ENCODE measurements around the gene WDR83. TPM values are rescaled to one million over a fixed set of nuclear protein-coding genes. Genes with fewer than 3 reads are reported as not detected.
A peak's percentile ranks its signal among the peaks of the same experiment; 100 is the strongest.
"Not testable (repeated sequence)": the region's sequence is repeated elsewhere in the genome, so short reads cannot be mapped to it uniquely, and the experiment has no call there.

WDR83 gene
- polyA plus RNA-seq, 3 donors, result 11.9 to 14.5 (median 13.7) TPM

GRCh38 chr19:12711187-12711586 is 44.6 kb downstream of the WDR83 start:
- DNase-seq (ENCODE audit: low read depth in 3 of 3, low spot score in 2 of 3), result no peak

- not testable (repeated sequence) for DNase-seq (ENCODE audit: low read depth in 3 of 3, low spot score in 2 of 3)
These were observed 45.5 kb downstream of the WDR83 start for GRCh38 chr19:12712077-12712476.

GRCh38 chr19:12713304-12713703 is 46.7 kb downstream of the WDR83 start:
- not testable (repeated sequence) for DNase-seq (ENCODE audit: low read depth in 3 of 3, low spot score in 2 of 3)

- no peak for DNase-seq (ENCODE audit: low read depth in 3 of 3, low spot score in 2 of 3)
These were observed 48.5 kb downstream of the WDR83 start for GRCh38 chr19:12715102-12715501.

GRCh38 chr19:12715929-12716328 is 49.3 kb downstream of the WDR83 start:
- DNase-seq (ENCODE audit: low read depth in 3 of 3, low spot score in 2 of 3), result no peak

GRCh38 chr19:12720296-12720695 is 53.7 kb downstream of the WDR83 start:
- no peak for DNase-seq (ENCODE audit: low read depth in 3 of 3, low spot score in 2 of 3)

GRCh38 chr19:12720851-12721655 is 54.4 kb downstream of the WDR83 start:
- no peak for DNase-seq (ENCODE audit: low read depth in 3 of 3, low spot score in 2 of 3)

- DNase-seq (ENCODE audit: low read depth in 3 of 3, low spot score in 2 of 3), result peak in 2 of 3 donors; percentile 47 to 60
These were observed 55.3 kb downstream of the WDR83 start for GRCh38 chr19:12721656-12722565.

- DNase-seq (ENCODE audit: low read depth in 3 of 3, low spot score in 2 of 3), result peak; percentile 96 to 99 (median 96)
These were observed 56.2 kb downstream of the WDR83 start for GRCh38 chr19:12722566-12723380.

- DNase-seq (ENCODE audit: low read depth in 3 of 3, low spot score in 2 of 3), result no peak
These were observed 56.7 kb downstream of the WDR83 start for GRCh38 chr19:12723381-12723640.

- DNase-seq (ENCODE audit: low read depth in 3 of 3, low spot score in 2 of 3), result peak in 1 of 3 donors; percentile 61
These were observed 57.2 kb downstream of the WDR83 start, which contains the start of gene TNPO2 for GRCh38 chr19:12723641-12724426. TNPO2 (minus strand) TSS chr19:12723932; CDS start chr19:12720977, 2,955 bp downstream.

Other genes starting within 250 kb of the WDR83 start
- gene ZNF443, start 225.8 kb upstream of the WDR83 start, polyA plus RNA-seq (ENCODE audit: insufficient read length in 3 of 3), result 10 to 100 TPM; 11.1 to 12.8 (median 11.3) TPM
- 1 to 10 TPM; 8.2 to 9.2 (median 8.6) TPM for gene ZNF709, start 182.0 kb upstream of the WDR83 start, polyA plus RNA-seq (ENCODE audit: insufficient read length in 3 of 3)
- gene ZNF564, start 115.3 kb upstream of the WDR83 start, polyA plus RNA-seq (ENCODE audit: insufficient read length in 3 of 3), result 10 to 100 TPM; 13.8 to 15.4 (median 14.3) TPM
- gene ZNF490, start 56.0 kb upstream of the WDR83 start, polyA plus RNA-seq (ENCODE audit: insufficient read length in 3 of 3), result 1 to 10 TPM; 3.3 to 5.3 (median 4.7) TPM
- gene ZNF791, start 55.9 kb upstream of the WDR83 start, polyA plus RNA-seq (ENCODE audit: insufficient read length in 3 of 3), result 10 to 100 TPM; 21.3 to 25.4 (median 23.2) TPM
- 10 to 100 TPM; 23.6 to 26.0 (median 24.1) TPM for gene MAN2B1, start 65 bp upstream of the WDR83 start, polyA plus RNA-seq (ENCODE audit: insufficient read length in 3 of 3)
- gene DHPS, start 15.1 kb downstream of the WDR83 start, polyA plus RNA-seq (ENCODE audit: insufficient read length in 3 of 3), result 10 to 100 TPM; 72.8 to 76.2 (median 72.9) TPM
- not detected for gene GNG14, start 21.2 kb downstream of the WDR83 start, polyA plus RNA-seq (ENCODE audit: insufficient read length in 3 of 3)
- 10 to 100 TPM; 12.0 to 14.3 (median 12.6) TPM for gene FBXW9, start 29.8 kb downstream of the WDR83 start, polyA plus RNA-seq (ENCODE audit: insufficient read length in 3 of 3)
- gene TNPO2, start 57.1 kb downstream of the WDR83 start, polyA plus RNA-seq (ENCODE audit: insufficient read length in 3 of 3), result 10 to 100 TPM; 62.2 to 66.0 (median 62.9) TPM
- 100 to 1,000 TPM; 125 to 160 (median 151) TPM for gene TRIR, start 67.9 kb downstream of the WDR83 start, polyA plus RNA-seq (ENCODE audit: insufficient read length in 3 of 3)
- 10 to 100 TPM; 83.8 to 97.1 (median 89.2) TPM for gene GET3, start 70.7 kb downstream of the WDR83 start, polyA plus RNA-seq (ENCODE audit: insufficient read length in 3 of 3)
- under 1 TPM in 2 of 3 donors, not detected in 1; 0.07 to 0.08 TPM for gene BEST2, start 85.0 kb downstream of the WDR83 start, polyA plus RNA-seq (ENCODE audit: insufficient read length in 3 of 3)
- 10 to 100 TPM; 34.5 to 47.7 (median 42.4) TPM for gene HOOK2, start 108.7 kb downstream of the WDR83 start, polyA plus RNA-seq (ENCODE audit: insufficient read length in 3 of 3)
- gene JUNB, start 124.7 kb downstream of the WDR83 start, polyA plus RNA-seq (ENCODE audit: insufficient read length in 3 of 3), result 10 to 100 TPM; 21.4 to 47.8 (median 32.9) TPM
- gene PRDX2, start 135.0 kb downstream of the WDR83 start, polyA plus RNA-seq (ENCODE audit: insufficient read length in 3 of 3), result 100 to 1,000 TPM; 286 to 323 (median 296) TPM
- 1 to 10 TPM; 1.7 to 7.5 (median 5.9) TPM for gene THSD8, start 135.3 kb downstream of the WDR83 start, polyA plus RNA-seq (ENCODE audit: insufficient read length in 3 of 3)
- 10 to 100 TPM; 31.6 to 35.6 (median 34.9) TPM for gene RNASEH2A, start 139.8 kb downstream of the WDR83 start, polyA plus RNA-seq (ENCODE audit: insufficient read length in 3 of 3)
- gene RTBDN, start 167.8 kb downstream of the WDR83 start, polyA plus RNA-seq (ENCODE audit: insufficient read length in 3 of 3), result not detected
- gene MAST1, start 171.7 kb downstream of the WDR83 start, polyA plus RNA-seq (ENCODE audit: insufficient read length in 3 of 3), result under 1 TPM; 0.80 to 0.99 (median 0.89) TPM
- gene DNASE2, start 214.6 kb downstream of the WDR83 start, polyA plus RNA-seq (ENCODE audit: insufficient read length in 3 of 3), result 10 to 100 TPM; 10.1 to 15.0 (median 11.6) TPM
- gene KLF1, start 220.4 kb downstream of the WDR83 start, polyA plus RNA-seq (ENCODE audit: insufficient read length in 3 of 3), result under 1 TPM; 0.39 to 0.44 (median 0.40) TPM
- gene GCDH, start 224.4 kb downstream of the WDR83 start, polyA plus RNA-seq (ENCODE audit: insufficient read length in 3 of 3), result 10 to 100 TPM; 24.0 to 30.4 (median 27.6) TPM

Measured in right renal cortex interstitium (tissue), 3 donors.